ENCODE data around the gene TXLNA. TPM values are rescaled to one million over a fixed set of nuclear protein-coding genes. Genes with fewer than 3 reads are reported as not detected.

Gene TXLNA
- total RNA-seq, 1 donor from 2014 or later: 37.2 TPM

DNA sequence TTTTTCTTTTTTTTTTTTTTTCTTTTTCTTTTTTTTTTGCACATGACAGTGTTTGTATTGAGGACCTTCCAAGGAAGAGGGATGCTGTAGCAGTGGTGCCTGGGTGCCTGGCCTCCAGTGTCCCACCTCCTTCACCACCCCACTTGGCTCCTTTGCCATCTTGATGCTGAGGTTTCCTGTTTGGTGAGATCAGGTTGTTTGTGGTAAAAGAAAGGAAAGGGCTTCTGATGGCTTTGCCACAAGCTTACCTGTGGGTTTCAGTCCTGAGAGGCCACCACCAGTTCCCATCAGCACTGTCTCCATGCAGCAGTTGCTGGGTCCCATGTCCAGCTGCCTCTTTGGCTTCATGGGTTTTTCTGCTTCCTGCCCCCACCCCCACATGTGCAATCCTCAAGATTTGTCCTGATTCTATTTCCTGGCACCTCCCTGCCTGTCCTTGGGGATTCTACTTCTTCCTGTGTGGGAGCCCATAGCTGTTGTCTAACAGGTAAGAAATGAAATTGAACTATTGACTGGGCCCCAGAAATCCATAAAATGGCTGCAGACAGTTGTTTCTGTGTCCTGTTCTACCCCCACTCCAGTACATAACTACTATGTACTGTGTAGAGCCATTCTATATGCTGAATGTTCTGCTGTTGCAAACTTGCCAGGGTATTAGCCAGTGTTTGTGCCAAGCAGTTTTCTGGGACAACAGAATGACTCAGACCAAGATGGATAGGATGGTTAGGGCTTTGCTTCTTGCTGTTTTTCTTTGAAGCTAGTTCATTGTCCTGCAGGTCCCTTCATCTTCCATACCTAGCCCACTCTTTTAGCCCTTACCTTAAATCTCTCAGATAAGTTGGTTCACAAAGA is 16.7 kb downstream of the TXLNA start:
- DNase-seq (ENCODE audit: low spot score): no peak
- Histone ChIP-seq H3K36me3 (no peaks in the 10 kb centered on the region), H3K4me2 (no peak overlapping the region), H4K20me1 (ENCODE audit: low read depth) (peaks cover 9% of the 10 kb centered on the region), H3F3A (ENCODE audit: low read depth) (peaks cover 39% of the 10 kb centered on the region), H2AFZ (replicated peaks) (no peak overlapping the region), H3K27me3 (no peaks in the 10 kb centered on the region), H3K9me3 (ENCODE audit: low read depth) (no peaks in the 10 kb centered on the region), H3K27ac (no peak overlapping the region), H3K9ac (no peak overlapping the region), H3K79me2 (ENCODE audit: low read depth) (no peaks in the 10 kb centered on the region), H3K4me3 (no peak overlapping the region), H3K4me1 (peaks cover 20% of the 10 kb centered on the region)
- Mint-ChIP-seq H3K27ac (no peak overlapping the region), H3K9me3 (no peaks in the 10 kb centered on the region), H3K4me3 (no peak overlapping the region), H3K36me3 (peaks cover 36% of the 10 kb centered on the region), H3K27me3 (ENCODE audit: insufficient read depth, low read depth) (no peaks in the 10 kb centered on the region), H3K4me1 (peaks cover 26% of the 10 kb centered on the region)
- no peak for TF ChIP-seq EZH2phosphoT487 (IDR thresholded peaks at IDR 0.05)
- TF ChIP-seq EZH2 (IDR thresholded peaks at IDR 0.05): no peak
- TF ChIP-seq, protein P1, sequence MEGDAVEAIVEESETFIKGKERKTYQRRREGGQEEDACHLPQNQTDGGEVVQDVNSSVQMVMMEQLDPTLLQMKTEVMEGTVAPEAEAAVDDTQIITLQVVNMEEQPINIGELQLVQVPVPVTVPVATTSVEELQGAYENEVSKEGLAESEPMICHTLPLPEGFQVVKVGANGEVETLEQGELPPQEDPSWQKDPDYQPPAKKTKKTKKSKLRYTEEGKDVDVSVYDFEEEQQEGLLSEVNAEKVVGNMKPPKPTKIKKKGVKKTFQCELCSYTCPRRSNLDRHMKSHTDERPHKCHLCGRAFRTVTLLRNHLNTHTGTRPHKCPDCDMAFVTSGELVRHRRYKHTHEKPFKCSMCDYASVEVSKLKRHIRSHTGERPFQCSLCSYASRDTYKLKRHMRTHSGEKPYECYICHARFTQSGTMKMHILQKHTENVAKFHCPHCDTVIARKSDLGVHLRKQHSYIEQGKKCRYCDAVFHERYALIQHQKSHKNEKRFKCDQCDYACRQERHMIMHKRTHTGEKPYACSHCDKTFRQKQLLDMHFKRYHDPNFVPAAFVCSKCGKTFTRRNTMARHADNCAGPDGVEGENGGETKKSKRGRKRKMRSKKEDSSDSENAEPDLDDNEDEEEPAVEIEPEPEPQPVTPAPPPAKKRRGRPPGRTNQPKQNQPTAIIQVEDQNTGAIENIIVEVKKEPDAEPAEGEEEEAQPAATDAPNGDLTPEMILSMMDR (IDR thresholded peaks at IDR 0.05): no peak

DNA sequence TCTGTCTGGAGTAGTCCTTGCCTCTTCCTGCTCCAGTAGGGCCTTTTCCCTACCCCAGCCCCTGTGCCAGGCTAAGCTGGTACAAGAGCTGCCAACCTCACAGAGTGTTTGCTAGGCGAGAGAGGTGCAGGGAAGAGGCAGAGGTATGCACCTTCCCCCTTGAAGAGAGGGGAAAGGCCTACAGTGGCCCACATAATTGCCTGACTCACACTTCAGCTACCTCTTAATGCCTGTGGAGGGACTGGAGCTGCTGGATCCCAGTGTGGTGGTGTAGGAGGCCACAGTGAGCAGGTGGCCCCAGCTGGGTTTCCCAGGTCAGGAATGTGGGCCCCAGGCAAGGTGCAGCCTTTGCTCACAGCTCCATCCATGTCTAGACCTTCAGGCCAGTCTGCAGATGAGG is 17.6 kb downstream of the TXLNA start:
- H2AFZ ChIP-seq (replicated peaks): no peak overlapping the region
- H4K20me1 ChIP-seq (ENCODE audit: low read depth): peaks cover 9% of the 10 kb centered on the region
- H3K4me3 Mint-ChIP-seq: no peak overlapping the region
- H3K36me3 ChIP-seq: no peaks in the 10 kb centered on the region
- H3K9ac ChIP-seq: no peak overlapping the region
- no peak overlapping the region for H3K4me3 ChIP-seq
- no peak overlapping the region for H3K4me2 ChIP-seq
- no peak for DNase-seq (ENCODE audit: low spot score)
- no peaks in the 10 kb centered on the region for H3K27me3 ChIP-seq
- no peak overlapping the region for H3K27ac Mint-ChIP-seq
- H3K9me3 ChIP-seq (ENCODE audit: low read depth): no peaks in the 10 kb centered on the region
- H3F3A ChIP-seq (ENCODE audit: low read depth): peaks cover 48% of the 10 kb centered on the region
- peaks cover 27% of the 10 kb centered on the region for H3K36me3 Mint-ChIP-seq
- no peak for TF ChIP-seq EZH2phosphoT487 (IDR thresholded peaks at IDR 0.05)
- TF ChIP-seq, protein P1 (IDR thresholded peaks at IDR 0.05): no peak
- H3K27ac ChIP-seq: peak overlapping the region; percentile 45
- peaks cover 35% of the 10 kb centered on the region for H3K4me1 Mint-ChIP-seq
- no peaks in the 10 kb centered on the region for H3K79me2 ChIP-seq (ENCODE audit: low read depth)
- H3K9me3 Mint-ChIP-seq: no peaks in the 10 kb centered on the region
- peaks cover 25% of the 10 kb centered on the region for H3K4me1 ChIP-seq
- no peaks in the 10 kb centered on the region for H3K27me3 Mint-ChIP-seq (ENCODE audit: insufficient read depth, low read depth)

DNA sequence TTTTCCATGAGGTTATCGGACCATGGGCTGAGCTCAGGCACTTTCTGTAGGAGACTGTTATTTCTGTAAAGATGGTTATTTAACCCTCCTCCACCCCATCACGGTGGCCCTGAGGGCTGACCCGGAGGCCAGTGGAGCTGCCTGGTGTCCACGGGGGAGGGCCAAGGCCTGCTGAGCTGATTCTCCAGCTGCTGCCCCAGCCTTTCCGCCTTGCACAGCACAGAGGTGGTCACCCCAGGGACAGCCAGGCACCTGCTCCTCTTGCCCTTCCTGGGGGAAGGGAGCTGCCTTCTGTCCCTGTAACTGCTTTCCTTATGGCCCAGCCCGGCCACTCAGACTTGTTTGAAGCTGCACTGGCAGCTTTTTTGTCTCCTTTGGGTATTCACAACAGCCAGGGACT is 18.4 kb downstream of the TXLNA start:
- Histone ChIP-seq H3K36me3 (no peaks in the 10 kb centered on the region), H3K27me3 (no peaks in the 10 kb centered on the region), H3K27ac (peak overlapping the region; percentile 45), H4K20me1 (ENCODE audit: low read depth) (peaks cover 9% of the 10 kb centered on the region), H3K9ac (no peak overlapping the region), H2AFZ (replicated peaks) (no peak overlapping the region), H3K79me2 (ENCODE audit: low read depth) (no peaks in the 10 kb centered on the region), H3F3A (ENCODE audit: low read depth) (peaks cover 52% of the 10 kb centered on the region), H3K9me3 (ENCODE audit: low read depth) (no peaks in the 10 kb centered on the region), H3K4me3 (no peak overlapping the region), H3K4me2 (no peak overlapping the region), H3K4me1 (peaks cover 25% of the 10 kb centered on the region)
- peaks cover 39% of the 10 kb centered on the region for H3K4me1 Mint-ChIP-seq
- TF ChIP-seq, protein P1 (IDR thresholded peaks at IDR 0.05): no peak
- TF ChIP-seq EZH2 (IDR thresholded peaks at IDR 0.05) (no peak), EZH2phosphoT487 (IDR thresholded peaks at IDR 0.05) (no peak)
- H3K9me3 Mint-ChIP-seq: no peaks in the 10 kb centered on the region
- H3K4me3 Mint-ChIP-seq: no peak overlapping the region
- no peak for DNase-seq (ENCODE audit: low spot score)
- peak overlapping the region; percentile 82 for H3K27ac Mint-ChIP-seq
- peaks cover 23% of the 10 kb centered on the region for H3K36me3 Mint-ChIP-seq
- H3K27me3 Mint-ChIP-seq (ENCODE audit: insufficient read depth, low read depth): no peaks in the 10 kb centered on the region
